NCI-H1417 treated with DMSO at 0.1 percent for 48 hours (cell line): ENCODE results near the gene FOXL1.

Experiments used
- DNase-seq: peaks from one replicate; lab custom pipeline; 2025; lab: John Stamatoyannopoulos, UW

Gene FOXL1

GRCh38 chr16:86568677-86569623 is 9.4 kb upstream of the FOXL1 start:
- DNase-seq = no peak

GRCh38 chr16:86569701-86570447 is 8.5 kb upstream of the FOXL1 start:
- DNase-seq = no peak

GRCh38 chr16:86570558-86571529 is 7.5 kb upstream of the FOXL1 start:
- no peak for DNase-seq

- DNase-seq = no peak
Observed at GRCh38 chr16:86571530-86571915, 6.8 kb upstream of the FOXL1 start.

- DNase-seq = no peak
Observed at GRCh38 chr16:86572041-86572521, 6.3 kb upstream of the FOXL1 start.

- DNase-seq = no peak
Observed at GRCh38 chr16:86572606-86573005, 5.7 kb upstream of the FOXL1 start.

- DNase-seq = no peak
Observed at GRCh38 chr16:86573215-86573614, 5.1 kb upstream of the FOXL1 start.

- no peak for DNase-seq
Observed at GRCh38 chr16:86573646-86574508, 4.5 kb upstream of the FOXL1 start.

- no peak for DNase-seq
Observed at GRCh38 chr16:86574646-86575045, 3.7 kb upstream of the FOXL1 start.

- no peak for DNase-seq
Observed at GRCh38 chr16:86575095-86575685, 3.2 kb upstream of the FOXL1 start.

GRCh38 chr16:86575754-86576557 is 2.4 kb upstream of the FOXL1 start:
- DNase-seq = no peak

GRCh38 chr16:86576591-86577313 is 1.6 kb upstream of the FOXL1 start:
- no peak for DNase-seq

- no peak for DNase-seq
Observed at GRCh38 chr16:86577314-86577971, 906 bp upstream of the FOXL1 start.

- DNase-seq = no peak
Observed at GRCh38 chr16:86578611-86579267, 390 bp downstream of the FOXL1 start.

- DNase-seq = no peak
Observed at GRCh38 chr16:86579268-86580062, 1.1 kb downstream of the FOXL1 start.

GRCh38 chr16:86580063-86580790 is 1.9 kb downstream of the FOXL1 start:
- DNase-seq = no peak
